Measurements from ENCODE around the gene EVPLL. TPM values are rescaled to one million over a fixed set of nuclear protein-coding genes. Genes with fewer than 3 reads are reported as not detected.

EVPLL gene
- total and polyA plus RNA-seq, 2 experiments from 2014 or later: 0.18 to 0.42 TPM

DNA sequence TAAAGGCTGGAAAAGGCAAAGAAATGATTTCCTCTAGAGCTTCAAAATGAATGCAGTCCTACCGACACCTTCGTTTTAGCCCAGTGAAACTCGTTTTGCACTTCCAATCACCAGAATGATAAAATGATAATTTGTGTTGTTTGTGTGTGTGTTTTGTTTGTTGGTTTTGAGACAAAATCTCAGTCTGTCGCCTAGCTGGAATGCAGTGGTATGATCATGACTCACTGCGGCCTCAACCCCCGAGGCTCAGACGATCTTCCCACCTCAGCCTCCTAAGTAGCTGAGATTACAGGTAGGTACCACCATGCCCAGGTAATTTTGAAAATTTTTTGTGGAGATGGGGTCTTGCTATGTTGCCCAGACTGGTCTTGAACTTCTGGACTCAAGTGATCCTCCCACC is 3.4 kb upstream of the EVPLL start (continued):
- TF ChIP-seq REST (IDR thresholded peaks at IDR 0.05; ENCODE audit: unreplicated experiment): no peak
- no peak for TF ChIP-seq ZNF331 (CRISPR knock-in tag; IDR thresholded peaks at IDR 0.05; ENCODE audit: low read depth)
- TF ChIP-seq CREB1 (CRISPR knock-in tag; IDR thresholded peaks at IDR 0.05; ENCODE audit: low read depth): no peak
- no peak for TF ChIP-seq EZH2phosphoT487 (IDR thresholded peaks at IDR 0.05; ENCODE audit: unreplicated experiment)
- TF ChIP-seq, protein P1, sequence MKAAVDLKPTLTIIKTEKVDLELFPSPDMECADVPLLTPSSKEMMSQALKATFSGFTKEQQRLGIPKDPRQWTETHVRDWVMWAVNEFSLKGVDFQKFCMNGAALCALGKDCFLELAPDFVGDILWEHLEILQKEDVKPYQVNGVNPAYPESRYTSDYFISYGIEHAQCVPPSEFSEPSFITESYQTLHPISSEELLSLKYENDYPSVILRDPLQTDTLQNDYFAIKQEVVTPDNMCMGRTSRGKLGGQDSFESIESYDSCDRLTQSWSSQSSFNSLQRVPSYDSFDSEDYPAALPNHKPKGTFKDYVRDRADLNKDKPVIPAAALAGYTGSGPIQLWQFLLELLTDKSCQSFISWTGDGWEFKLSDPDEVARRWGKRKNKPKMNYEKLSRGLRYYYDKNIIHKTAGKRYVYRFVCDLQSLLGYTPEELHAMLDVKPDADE (IDR thresholded peaks at IDR 0.05): no peak
- TF ChIP-seq STAT1 (IDR thresholded peaks at IDR 0.05; ENCODE audit: unreplicated experiment): no peak
- TF ChIP-seq EZH2 (IDR thresholded peaks at IDR 0.05; ENCODE audit: low read depth, unreplicated experiment): no peak
- no peak for TF ChIP-seq JUNB (IDR thresholded peaks at IDR 0.05; ENCODE audit: unreplicated experiment)

- Mint-ChIP-seq H3K36me3 (ENCODE audit: low read depth) (no peaks in the 10 kb centered on the region), H3K27me3 (ENCODE audit: insufficient read depth, low read depth, poor library complexity) (peaks cover 6% of the 10 kb centered on the region), H3K4me3 (no peak overlapping the region), H3K9me3 (peaks cover 8% of the 10 kb centered on the region), H3K4me1 (peaks cover 11% of the 10 kb centered on the region; the same call in 2 of the 3 replicates), H3K27ac (no peak overlapping the region)
- H3K27ac ChIP-seq (ENCODE audit: low read depth): no peak overlapping the region
- H3K9me2 ChIP-seq (ENCODE audit: insufficient read depth): no peaks in the 10 kb centered on the region
- no peak overlapping the region for H2AFZ ChIP-seq
- no peak for ATAC-seq
- no peak overlapping the region for H3K4me2 ChIP-seq
- no peak overlapping the region for H3K4me3 ChIP-seq
- no peaks in the 10 kb centered on the region for H3K36me3 ChIP-seq (ENCODE audit: insufficient read depth)
- no peaks in the 10 kb centered on the region for H4K20me1 ChIP-seq (replicated peaks; ENCODE audit: insufficient read depth)
- no peaks in the 10 kb centered on the region for H3K79me2 ChIP-seq (replicated peaks; ENCODE audit: insufficient read depth)
- no peaks in the 10 kb centered on the region for H3K27me3 ChIP-seq (ENCODE audit: insufficient read depth)
- H3K4me1 ChIP-seq (ENCODE audit: insufficient read depth): no peaks in the 10 kb centered on the region
- DNase-seq (ENCODE audit: low spot score): no peak
- H3F3A ChIP-seq (replicated peaks; ENCODE audit: low read depth): no peaks in the 10 kb centered on the region
- TF ChIP-seq POLR2AphosphoS5 (IDR thresholded peaks at IDR 0.05; ENCODE audit: low read depth) (no peak), ZNF331 (CRISPR knock-in tag; IDR thresholded peaks at IDR 0.05; ENCODE audit: low read depth) (no peak), REST (IDR thresholded peaks at IDR 0.05; ENCODE audit: unreplicated experiment) (no peak)
- TF ChIP-seq, protein P1 (IDR thresholded peaks at IDR 0.05): no peak
- TF ChIP-seq, protein P2, sequence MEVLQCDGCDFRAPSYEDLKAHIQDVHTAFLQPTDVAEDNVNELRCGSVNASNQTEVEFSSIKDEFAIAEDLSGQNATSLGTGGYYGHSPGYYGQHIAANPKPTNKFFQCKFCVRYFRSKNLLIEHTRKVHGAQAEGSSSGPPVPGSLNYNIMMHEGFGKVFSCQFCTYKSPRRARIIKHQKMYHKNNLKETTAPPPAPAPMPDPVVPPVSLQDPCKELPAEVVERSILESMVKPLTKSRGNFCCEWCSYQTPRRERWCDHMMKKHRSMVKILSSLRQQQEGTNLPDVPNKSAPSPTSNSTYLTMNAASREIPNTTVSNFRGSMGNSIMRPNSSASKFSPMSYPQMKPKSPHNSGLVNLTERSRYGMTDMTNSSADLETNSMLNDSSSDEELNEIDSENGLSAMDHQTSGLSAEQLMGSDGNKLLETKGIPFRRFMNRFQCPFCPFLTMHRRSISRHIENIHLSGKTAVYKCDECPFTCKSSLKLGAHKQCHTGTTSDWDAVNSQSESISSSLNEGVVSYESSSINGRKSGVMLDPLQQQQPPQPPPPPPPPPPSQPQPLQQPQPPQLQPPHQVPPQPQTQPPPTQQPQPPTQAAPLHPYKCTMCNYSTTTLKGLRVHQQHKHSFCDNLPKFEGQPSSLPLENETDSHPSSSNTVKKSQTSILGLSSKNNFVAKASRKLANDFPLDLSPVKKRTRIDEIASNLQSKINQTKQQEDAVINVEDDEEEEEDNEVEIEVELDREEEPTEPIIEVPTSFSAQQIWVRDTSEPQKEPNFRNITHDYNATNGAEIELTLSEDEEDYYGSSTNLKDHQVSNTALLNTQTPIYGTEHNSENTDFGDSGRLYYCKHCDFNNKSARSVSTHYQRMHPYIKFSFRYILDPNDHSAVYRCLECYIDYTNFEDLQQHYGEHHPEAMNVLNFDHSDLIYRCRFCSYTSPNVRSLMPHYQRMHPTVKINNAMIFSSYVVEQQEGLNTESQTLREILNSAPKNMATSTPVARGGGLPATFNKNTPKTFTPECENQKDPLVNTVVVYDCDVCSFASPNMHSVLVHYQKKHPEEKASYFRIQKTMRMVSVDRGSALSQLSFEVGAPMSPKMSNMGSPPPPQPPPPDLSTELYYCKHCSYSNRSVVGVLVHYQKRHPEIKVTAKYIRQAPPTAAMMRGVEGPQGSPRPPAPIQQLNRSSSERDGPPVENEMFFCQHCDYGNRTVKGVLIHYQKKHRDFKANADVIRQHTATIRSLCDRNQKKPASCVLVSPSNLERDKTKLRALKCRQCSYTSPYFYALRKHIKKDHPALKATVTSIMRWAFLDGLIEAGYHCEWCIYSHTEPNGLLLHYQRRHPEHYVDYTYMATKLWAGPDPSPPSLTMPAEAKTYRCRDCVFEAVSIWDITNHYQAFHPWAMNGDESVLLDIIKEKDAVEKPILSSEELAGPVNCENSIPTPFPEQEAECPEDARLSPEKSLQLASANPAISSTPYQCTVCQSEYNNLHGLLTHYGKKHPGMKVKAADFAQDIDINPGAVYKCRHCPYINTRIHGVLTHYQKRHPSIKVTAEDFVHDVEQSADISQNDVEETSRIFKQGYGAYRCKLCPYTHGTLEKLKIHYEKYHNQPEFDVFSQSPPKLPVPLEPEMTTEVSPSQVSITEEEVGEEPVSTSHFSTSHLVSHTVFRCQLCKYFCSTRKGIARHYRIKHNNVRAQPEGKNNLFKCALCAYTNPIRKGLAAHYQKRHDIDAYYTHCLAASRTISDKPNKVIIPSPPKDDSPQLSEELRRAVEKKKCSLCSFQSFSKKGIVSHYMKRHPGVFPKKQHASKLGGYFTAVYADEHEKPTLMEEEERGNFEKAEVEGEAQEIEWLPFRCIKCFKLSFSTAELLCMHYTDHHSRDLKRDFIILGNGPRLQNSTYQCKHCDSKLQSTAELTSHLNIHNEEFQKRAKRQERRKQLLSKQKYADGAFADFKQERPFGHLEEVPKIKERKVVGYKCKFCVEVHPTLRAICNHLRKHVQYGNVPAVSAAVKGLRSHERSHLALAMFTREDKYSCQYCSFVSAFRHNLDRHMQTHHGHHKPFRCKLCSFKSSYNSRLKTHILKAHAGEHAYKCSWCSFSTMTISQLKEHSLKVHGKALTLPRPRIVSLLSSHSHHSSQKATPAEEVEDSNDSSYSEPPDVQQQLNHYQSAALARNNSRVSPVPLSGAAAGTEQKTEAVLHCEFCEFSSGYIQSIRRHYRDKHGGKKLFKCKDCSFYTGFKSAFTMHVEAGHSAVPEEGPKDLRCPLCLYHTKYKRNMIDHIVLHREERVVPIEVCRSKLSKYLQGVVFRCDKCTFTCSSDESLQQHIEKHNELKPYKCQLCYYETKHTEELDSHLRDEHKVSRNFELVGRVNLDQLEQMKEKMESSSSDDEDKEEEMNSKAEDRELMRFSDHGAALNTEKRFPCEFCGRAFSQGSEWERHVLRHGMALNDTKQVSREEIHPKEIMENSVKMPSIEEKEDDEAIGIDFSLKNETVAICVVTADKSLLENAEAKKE (CRISPR knock-in tag; IDR thresholded peaks at IDR 0.05): no peak
These were observed 577 bp downstream of the EVPLL start for GRCh38 chr17:18378205-18378505.

Measured in GM23338 (cell line).